HepG2 (cell line): ENCODE results near the gene C11orf65. TPM values are rescaled to one million over a fixed set of nuclear protein-coding genes. Genes with fewer than 3 reads are reported as not detected.

ENCODE experiments used
- ATAC-seq: fragments of 200-7000 bp; cut with Tn5 transposase; 3 replicates; pipeline ENCODE4 v1.9.1; 2020; ENCODE audit warnings: mild to moderate bottlenecking, moderate library complexity
- BruUV-seq: library from RNA; stranded (reverse); fragments of 400-500 nt; replicated peaks from 2 replicates; lab custom pipeline; 2021; lab: Mats Ljungman, UMichigan
- CTCF ChIA-PET: fragments of 300-600 bp; formaldehyde crosslinking; extraction: SDS; loops from one replicate; lab custom pipeline; 2021; ENCODE audit warnings: low total read pairs, inconsistent platforms, low intra/inter-chr PET ratio; lab: Yijun Ruan, JAX
- POLR2A ChIA-PET: fragments of 350-600 bp; sonication (Branson Sonifier 250); formaldehyde crosslinking; loops from one replicate; lab custom pipeline; 2020; ENCODE audit warnings: antibody characterized with exemption, inconsistent platforms; lab: Yijun Ruan, JAX
- DNase-seq: peaks from one replicate; pipeline ENCODE4 v3.0.0-alpha.2; 2015; ENCODE audit warnings: low spot score
- FAIRE-seq: peaks from 3 replicates; lab custom pipeline; 2011; peaks lifted over from hg19 to GRCh38; lab: Jason Lieb, UNC
- H2AFZ ChIP-seq: one replicate; pipeline ENCODE4 v1.6.1; 2011; ENCODE audit warnings: low read length, inconsistent platforms
- H3K27ac ChIP-seq: fragments of 300-600 bp; 3 replicates; pipeline ENCODE4 v1.8.0; 2011; ENCODE audit warnings: mixed run types, mild to moderate bottlenecking, mixed read lengths, low read length, inconsistent platforms; ENCODE audit not compliant: insufficient read depth; ENCODE audit errors: extremely low read length
- H3K27me3 ChIP-seq, 2 experiments: fragments of 200-600 bp in 1 of 2; 2 replicates in 1 of 2; 3 replicates in 1 of 2; pipeline versions ENCODE4 v1.6.0 to v1.8.0; 2011; ENCODE audit warnings: low read length in 2 of 2, mild to moderate bottlenecking in 2 of 2, moderate library complexity in 2 of 2, inconsistent platforms in 1 of 2; ENCODE audit not compliant: insufficient read depth in 2 of 2, control insufficient read depth in 1 of 2
- H3K36me3 ChIP-seq, 2 experiments: fragments of 200-600 bp in 1 of 2; replicated peaks in 1 of 2; 2 replicates in 1 of 2; 3 replicates in 1 of 2; pipeline versions ENCODE4 v1.5.1 to v1.8.0; 2011; ENCODE audit warnings: low read length in 2 of 2, inconsistent platforms in 1 of 2; ENCODE audit not compliant: insufficient read depth in 2 of 2, control insufficient read depth in 1 of 2
- H3K4me1 ChIP-seq: 2 replicates; pipeline ENCODE4 v1.5.1; 2012; ENCODE audit warnings: low read length, inconsistent platforms; ENCODE audit not compliant: insufficient read depth
- H3K4me2 ChIP-seq: 2 replicates; pipeline ENCODE4 v1.6.0; 2011; ENCODE audit warnings: low read depth, low read length, inconsistent platforms
- H3K4me3 ChIP-seq, 3 experiments: fragments of 200-600 bp in 1 of 3; sonication (generic), shearing (Covaris generic) in 1 of 3; replicated peaks in 1 of 3; 2 replicates each; pipeline ENCODE4 v1.5.1; 2011 to 2016; ENCODE audit warnings: low read length in 3 of 3, inconsistent platforms in 2 of 3, low read depth in 2 of 3, mild to moderate bottlenecking in 2 of 3, control low read depth in 1 of 3, mixed read lengths in 1 of 3; ENCODE audit not compliant: insufficient read depth in 1 of 3
- H3K79me2 ChIP-seq: one replicate; pipeline ENCODE4 v1.6.1; 2011; ENCODE audit warnings: low read length, inconsistent platforms; ENCODE audit not compliant: insufficient read depth
- H3K9ac ChIP-seq: 2 replicates; pipeline ENCODE4 v1.6.0; 2011; ENCODE audit warnings: mild to moderate bottlenecking, low read depth, low read length, inconsistent platforms; ENCODE audit not compliant: insufficient read depth
- H3K9me3 ChIP-seq: 2 replicates; pipeline ENCODE4 v1.5.1; 2012; ENCODE audit warnings: mild to moderate bottlenecking, low read length
- H4K20me1 ChIP-seq: 2 replicates; pipeline ENCODE4 v1.6.0; 2011; ENCODE audit warnings: inconsistent platforms, mild to moderate bottlenecking, low read length, moderate library complexity; ENCODE audit not compliant: insufficient read depth
- ADNP ChIP-seq: sonication (generic); formaldehyde crosslinking; IDR thresholded peaks from 2 replicates; pipeline ENCODE4 v1.4.0; 2020; ENCODE audit warnings: missing genetic modification reagents
- DNMT1 ChIP-seq: sonication (generic); formaldehyde crosslinking; IDR thresholded peaks from 2 replicates; pipeline ENCODE4 v1.5.1; 2020; ENCODE audit warnings: mild to moderate bottlenecking, missing genetic modification reagents
- HNF1B ChIP-seq: sonication (generic); formaldehyde crosslinking; IDR thresholded peaks from 2 replicates; pipeline ENCODE4 v1.5.1; 2020; ENCODE audit warnings: mild to moderate bottlenecking, moderate library complexity, missing genetic modification reagents
- KDM2A ChIP-seq: sonication (generic); formaldehyde crosslinking; IDR thresholded peaks from 2 replicates; pipeline ENCODE4 v1.4.0; 2020; ENCODE audit warnings: low read depth, missing genetic modification reagents, borderline replicate concordance
- SUZ12 ChIP-seq: fragments of 150-350 bp; IDR thresholded peaks from 2 replicates; pipeline ENCODE4 v1.6.1; 2014; ENCODE audit warnings: low read depth, low read length
- ZFP36L1 ChIP-seq: sonication (generic); formaldehyde crosslinking; IDR thresholded peaks from 2 replicates; pipeline ENCODE4 v1.8.0; 2022; ENCODE audit warnings: mild to moderate bottlenecking, missing genetic modification reagents, moderate library complexity
- ZFP36L2 ChIP-seq: sonication (generic); formaldehyde crosslinking; IDR thresholded peaks from 2 replicates; pipeline ENCODE4 v1.4.0; 2020; ENCODE audit warnings: missing genetic modification reagents
- ZNF180 ChIP-seq: sonication (generic); formaldehyde crosslinking; IDR thresholded peaks from 2 replicates; pipeline ENCODE4 v1.4.0; 2020; ENCODE audit warnings: low read depth, missing genetic modification reagents, borderline replicate concordance
- ZNF230 ChIP-seq: sonication (generic); formaldehyde crosslinking; IDR thresholded peaks from 2 replicates; pipeline ENCODE4 v1.4.0; 2020; ENCODE audit warnings: mild to moderate bottlenecking, missing genetic modification reagents
- ZNF232 ChIP-seq: sonication (generic); formaldehyde crosslinking; IDR thresholded peaks from 2 replicates; pipeline ENCODE4 v1.4.0; 2020; ENCODE audit warnings: missing genetic modification reagents, borderline replicate concordance
- ZNF724P ChIP-seq: sonication (generic); formaldehyde crosslinking; IDR thresholded peaks from 2 replicates; pipeline ENCODE4 v1.8.0; 2022; ENCODE audit warnings: missing genetic modification reagents, borderline replicate concordance
- WGBS: methylation state at CpG from one replicate; pipeline ENCODE4 v1.1.6; 2017; ENCODE audit warnings: low lambda C conversion rate; 5-methylcytosine and 5-hydroxymethylcytosine counted together
- in situ Hi-C: cut with HindIII; loops from 2 replicates; pipeline ENCODE4 v1.10.0; 2017; ENCODE audit warnings: low pct_unique_long_range_greater_than_20kb; ENCODE audit not compliant: extremely low pct_ligation_motif_present
- intact Hi-C: fragments of 100-400 bp; cut with micrococcal nuclease; formaldehyde crosslinking; loops from one replicate; pipeline ENCODE4 v1.10.0; 2022; ENCODE audit not compliant: unreplicated experiment
- polyA plus RNA-seq, 8 experiments: library from polyadenylated mRNA; depleted of rRNA in 3 of 8; stranded (reverse) in 7 of 8; unstranded in 1 of 8; fragments of >200 nt; fragmentation: Illumina TruSeq in 4 of 8; extraction: Trizol in 4 of 8; gene quantifications; 2 replicates each; pipeline versions ENCODE4 v1.2.1 to v1.2.3, GENCODE V29; 2011 to 2016; ENCODE audit warnings: low read depth in 4 of 8, missing spikeins in 1 of 8, mixed read lengths in 1 of 8; ENCODE audit not compliant: insufficient read depth in 1 of 8
- total RNA-seq, 5 experiments: library from RNA; depleted of rRNA; stranded (reverse); fragments of >200 nt; fragmentation: Illumina TruSeq; extraction: Trizol; gene quantifications; 2 replicates each; pipeline ENCODE4 v1.2.3, GENCODE V29; 2016; ENCODE audit warnings: low read depth in 1 of 5

C11orf65 gene
- total and polyA plus RNA-seq, 2 of the 13 experiments (the other 11 are each of a cell fraction or from before 2014, with no cell fraction given): 0.38 to 0.42 TPM

- TF ChIP-seq HNF1B (CRISPR knock-in tag) (no peak), KDM2A (CRISPR knock-in tag) (no peak), ZFP36L2 (CRISPR knock-in tag) (no peak), ADNP (CRISPR knock-in tag) (no peak)
- TF ChIP-seq, all 625 proteins: peak for 0
These were observed 29.4 kb upstream of the C11orf65 start (continued) for GRCh38 chr11:108496643-108497256.

GRCh38 chr11:108495326-108495725, 28.0 kb upstream of the C11orf65 start:
- no peak for ATAC-seq
- no peaks in the 10 kb centered on the region for H3K27me3 ChIP-seq
- WGBS: 98% methylated on average over 3 of the region's 3 CpGs
- no peak overlapping the region for H3K9ac ChIP-seq
- intact Hi-C loops (loop anchor here (5.0 to 10.0 kb wide), 2 partner anchors 99 to 142 kb away; partner anchors contain the start of gene EXPH5), in situ Hi-C loops (no loop called here)
- H3K36me3 ChIP-seq: no peaks in the 10 kb centered on the region; a peak in 1 of 5 replicates
- TF ChIP-seq ZNF232 (no peak), SUZ12 (no peak), ZNF230 (CRISPR knock-in tag) (no peak), ZNF724P (CRISPR knock-in tag) (no peak), DNMT1 (no peak), ZNF180 (CRISPR knock-in tag) (no peak), ZFP36L1 (CRISPR knock-in tag) (no peak)
- no peak overlapping the region for H3K27ac ChIP-seq
- H3K4me2 ChIP-seq: no peak overlapping the region
- FAIRE-seq: no peak
- no peak overlapping the region for H3K4me3 ChIP-seq
- H3K79me2 ChIP-seq: no peaks in the 10 kb centered on the region
- DNase-seq: no peak
- POLR2A ChIA-PET: no interaction called here
- H4K20me1 ChIP-seq: no peaks in the 10 kb centered on the region
- no peak overlapping the region for H2AFZ ChIP-seq
- no TSS peak for BruUV-seq
- no peaks in the 10 kb centered on the region for H3K9me3 ChIP-seq
- H3K4me1 ChIP-seq: peaks cover 26% of the 10 kb centered on the region
- CTCF ChIA-PET: no interaction called here
